GM06990 (cell line): Measurements from ENCODE around the gene DCAF4L1.

Experiments used
- DNase-seq: peaks from one replicate; pipeline ENCODE4 v3.0.0-alpha.2; 2011; ENCODE audit not compliant: insufficient read length; ENCODE audit errors: extremely low read depth
- H3K27me3 ChIP-seq: replicated peaks from 2 replicates; pipeline ENCODE4 v1.6.0; 2011; ENCODE audit warnings: low read length; ENCODE audit not compliant: control insufficient read depth, insufficient read depth
- H3K36me3 ChIP-seq: 2 replicates; pipeline ENCODE4 v1.5.1; 2011; ENCODE audit warnings: low read length; ENCODE audit not compliant: control insufficient read depth, insufficient read depth
- H3K4me3 ChIP-seq: replicated peaks from 2 replicates; pipeline ENCODE4 v1.5.1; 2011; ENCODE audit warnings: low read depth, mild to moderate bottlenecking, control low read depth, low read length
- CTCF ChIP-seq: IDR thresholded peaks from 2 replicates; pipeline ENCODE4 v1.5.1; 2011; ENCODE audit warnings: low read length, control low read depth, mild to moderate bottlenecking, inconsistent platforms; ENCODE audit not compliant: insufficient read depth, poor library complexity, severe bottlenecking

The DCAF4L1 gene

GRCh38 chr4:41999321-41999720 is 17.8 kb downstream of the DCAF4L1 start:
- Histone ChIP-seq H3K27me3 (no peaks in the 10 kb centered on the region), H3K4me3 (no peak overlapping the region), H3K36me3 (peaks cover 1% of the 10 kb centered on the region)
- no peak for TF ChIP-seq CTCF
- DNase-seq: no peak

- TF ChIP-seq CTCF: no peak
Measured at GRCh38 chr4:42008011-42008786, 26.6 kb downstream of the DCAF4L1 start.

GRCh38 chr4:42015438-42015837 is 33.9 kb downstream of the DCAF4L1 start:
- no peak overlapping the region for H3K4me3 ChIP-seq
- no peaks in the 10 kb centered on the region for H3K27me3 ChIP-seq
- H3K36me3 ChIP-seq: no peaks in the 10 kb centered on the region
- no peak for DNase-seq
- no peak for TF ChIP-seq CTCF

More at GRCh38 chr4:42008011-42008786, 26.6 kb downstream of the DCAF4L1 start:
- DNase-seq: no peak
- Histone ChIP-seq H3K4me3 (no peak overlapping the region), H3K27me3 (no peaks in the 10 kb centered on the region), H3K36me3 (no peaks in the 10 kb centered on the region; the same call in 1 of the 2 replicates)

GRCh38 chr4:42018451-42018850 is 36.9 kb downstream of the DCAF4L1 start:
- H3K27me3 ChIP-seq: no peaks in the 10 kb centered on the region
- H3K36me3 ChIP-seq: no peaks in the 10 kb centered on the region
- no peak overlapping the region for H3K4me3 ChIP-seq
- DNase-seq: no peak
- TF ChIP-seq CTCF: no peak
